Neural progenitor cell (in vitro differentiated cells): Measurements from ENCODE around the gene FHOD1. TPM values are rescaled to one million over a fixed set of nuclear protein-coding genes. Genes with fewer than 3 reads are reported as not detected.

ENCODE experiments used
- DNase-seq: peaks from one replicate; pipeline ENCODE4 v3.0.0-alpha.2; 2016; ENCODE audit warnings: low spot score
- H2AFZ ChIP-seq: fragments of 200-600 bp; sonication (generic); replicated peaks from 2 replicates; pipeline ENCODE4 v1.6.1; 2016; ENCODE audit warnings: antibody characterized with exemption
- H3F3A ChIP-seq: fragments of 200-600 bp; sonication (generic); 2 replicates; pipeline ENCODE4 v1.6.1; 2016; ENCODE audit warnings: antibody characterized with exemption, low read depth
- H3K27ac ChIP-seq: fragments of 200-600 bp; sonication (generic); 2 replicates; pipeline ENCODE4 v1.5.1; 2016; ENCODE audit warnings: mild to moderate bottlenecking
- H3K27me3 ChIP-seq: fragments of 200-600 bp; sonication (generic); 2 replicates; pipeline ENCODE4 v1.6.1; 2016; ENCODE audit warnings: mild to moderate bottlenecking, moderate library complexity
- H3K36me3 ChIP-seq: fragments of 200-600 bp; sonication (generic); 2 replicates; pipeline ENCODE4 v1.5.1; 2016
- H3K4me1 ChIP-seq: fragments of 200-600 bp; sonication (generic); 2 replicates; pipeline ENCODE4 v1.6.1; 2016; ENCODE audit warnings: mixed run types
- H3K4me2 ChIP-seq: fragments of 200-600 bp; sonication (generic); 2 replicates; pipeline ENCODE4 v1.6.1; 2016
- H3K4me3 ChIP-seq: fragments of 200-600 bp; sonication (generic); 2 replicates; pipeline ENCODE4 v1.5.1; 2016
- H3K79me2 ChIP-seq: fragments of 200-600 bp; sonication (generic); 2 replicates; pipeline ENCODE4 v1.6.1; 2016; ENCODE audit warnings: low read depth
- H3K9ac ChIP-seq: fragments of 200-600 bp; sonication (generic); 2 replicates; pipeline ENCODE4 v1.6.1; 2016
- H3K9me3 ChIP-seq: fragments of 200-600 bp; sonication (generic); 2 replicates; pipeline ENCODE4 v1.5.1; 2016; ENCODE audit warnings: low read depth
- H4K20me1 ChIP-seq: fragments of 200-600 bp; sonication (generic); 2 replicates; pipeline ENCODE4 v1.6.1; 2016; ENCODE audit warnings: low read depth
- H3K27ac Mint-ChIP-seq: 3 replicates; pipeline ENCODE4 v1.8.0; 2021; ENCODE audit warnings: mixed read lengths
- H3K27me3 Mint-ChIP-seq: 2 replicates; pipeline ENCODE4 v1.8.0; 2022; ENCODE audit warnings: low read depth, mild to moderate bottlenecking, inconsistent platforms, moderate library complexity, mixed read lengths; ENCODE audit not compliant: insufficient read depth
- H3K36me3 Mint-ChIP-seq: 3 replicates; pipeline ENCODE4 v1.8.0; 2021; ENCODE audit warnings: mixed read lengths
- H3K4me1 Mint-ChIP-seq: 3 replicates; pipeline ENCODE4 v1.8.0; 2021; ENCODE audit warnings: mixed read lengths
- H3K4me3 Mint-ChIP-seq: 3 replicates; pipeline ENCODE4 v1.8.0; 2021; ENCODE audit warnings: mild to moderate bottlenecking, moderate library complexity, mixed read lengths
- H3K9me3 Mint-ChIP-seq: 3 replicates; pipeline ENCODE4 v1.8.0; 2020; ENCODE audit warnings: mixed read lengths
- CTCF ChIP-seq: fragments of 200-600 bp; sonication (generic); IDR thresholded peaks from 2 replicates; pipeline ENCODE4 v1.5.1; 2017; ENCODE audit warnings: antibody characterized with exemption, mild to moderate bottlenecking
- EZH2 ChIP-seq: fragments of 200-600 bp; sonication (generic); IDR thresholded peaks from 2 replicates; pipeline ENCODE4 v1.6.1; 2017; ENCODE audit warnings: antibody characterized with exemption, mild to moderate bottlenecking, moderate library complexity
- EZH2phosphoT487 ChIP-seq: fragments of 200-600 bp; sonication (generic); IDR thresholded peaks from 2 replicates; pipeline ENCODE4 v1.6.1; 2017; ENCODE audit warnings: antibody characterized with exemption
- total RNA-seq: library from RNA; depleted of rRNA; stranded (reverse); fragments of >200 nt; gene quantifications from 2 replicates; pipeline ENCODE4 v1.2.3, GENCODE V29; 2015; ENCODE audit warnings: low replicate concordance

FHOD1 gene
- total RNA-seq, 1 donor from 2014 or later, result 5.5 TPM

DNA sequence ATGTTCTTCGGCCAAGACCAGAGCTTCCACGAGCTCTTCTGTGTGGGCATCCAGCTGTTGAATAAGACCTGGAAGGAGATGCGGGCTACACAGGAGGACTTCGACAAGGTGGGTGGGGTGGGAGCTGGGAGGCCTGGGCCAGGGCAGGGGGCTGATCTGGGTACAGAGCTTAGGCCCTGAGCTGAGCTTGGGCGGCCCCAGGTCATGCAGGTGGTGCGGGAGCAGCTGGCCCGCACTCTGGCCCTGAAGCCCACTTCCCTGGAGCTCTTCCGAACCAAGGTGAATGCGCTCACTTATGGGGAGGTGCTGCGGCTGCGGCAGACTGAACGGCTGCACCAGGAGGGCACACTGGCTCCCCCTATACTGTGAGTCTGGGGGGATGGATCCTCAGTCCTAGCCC is 44.9 kb downstream of the FHOD1 start:
- no peak overlapping the region for H3K4me2 ChIP-seq
- H2AFZ ChIP-seq, result no peak overlapping the region
- no peak overlapping the region for H3K9ac ChIP-seq
- Mint-ChIP-seq H3K27ac (no peak overlapping the region), H3K4me3 (no peak overlapping the region), H3K9me3 (no peaks in the 10 kb centered on the region), H3K36me3 (peaks cover 6% of the 10 kb centered on the region), H3K27me3 (peaks cover 8% of the 10 kb centered on the region), H3K4me1 (peaks cover 7% of the 10 kb centered on the region)
- no peaks in the 10 kb centered on the region for H3K36me3 ChIP-seq
- H4K20me1 ChIP-seq, result peaks cover 35% of the 10 kb centered on the region
- no peaks in the 10 kb centered on the region for H3K27me3 ChIP-seq
- H3K9me3 ChIP-seq, result no peaks in the 10 kb centered on the region
- no peak for DNase-seq
- H3F3A ChIP-seq, result peaks cover 34% of the 10 kb centered on the region
- TF ChIP-seq EZH2phosphoT487, result no peak
- TF ChIP-seq CTCF, result no peak
- TF ChIP-seq EZH2, result no peak
- no peaks in the 10 kb centered on the region for H3K79me2 ChIP-seq
- peaks cover 20% of the 10 kb centered on the region for H3K4me1 ChIP-seq
- no peak overlapping the region for H3K4me3 ChIP-seq
- H3K27ac ChIP-seq, result no peak overlapping the region

GRCh38 chr16:67201411-67202345 is 45.6 kb downstream of the FHOD1 start:
- Histone ChIP-seq H3K79me2 (no peaks in the 10 kb centered on the region), H3K27ac (no peak overlapping the region), H3K4me1 (peaks cover 12% of the 10 kb centered on the region), H2AFZ (no peak overlapping the region), H3K27me3 (no peaks in the 10 kb centered on the region), H3K9ac (no peak overlapping the region), H3K4me2 (no peak overlapping the region), H3F3A (peaks cover 28% of the 10 kb centered on the region), H3K9me3 (no peaks in the 10 kb centered on the region), H4K20me1 (peaks cover 31% of the 10 kb centered on the region), H3K4me3 (no peak overlapping the region), H3K36me3 (no peaks in the 10 kb centered on the region)
- no peak overlapping the region for H3K27ac Mint-ChIP-seq
- H3K27me3 Mint-ChIP-seq, result peaks cover 8% of the 10 kb centered on the region
- TF ChIP-seq CTCF (no peak), EZH2phosphoT487 (no peak), EZH2 (no peak)
- H3K4me3 Mint-ChIP-seq, result no peak overlapping the region
- DNase-seq, result no peak
- no peaks in the 10 kb centered on the region for H3K9me3 Mint-ChIP-seq
- H3K4me1 Mint-ChIP-seq, result peaks cover 3% of the 10 kb centered on the region
- peaks cover 8% of the 10 kb centered on the region for H3K36me3 Mint-ChIP-seq

- Mint-ChIP-seq H3K4me3 (no peak overlapping the region), H3K9me3 (no peaks in the 10 kb centered on the region), H3K4me1 (no peaks in the 10 kb centered on the region), H3K27me3 (peaks cover 8% of the 10 kb centered on the region), H3K36me3 (peaks cover 15% of the 10 kb centered on the region), H3K27ac (no peak overlapping the region)
- Histone ChIP-seq H3K9ac (no peak overlapping the region), H3K36me3 (no peaks in the 10 kb centered on the region), H3K27me3 (no peaks in the 10 kb centered on the region), H2AFZ (no peak overlapping the region), H3K9me3 (no peaks in the 10 kb centered on the region), H4K20me1 (peaks cover 32% of the 10 kb centered on the region), H3K4me2 (no peak overlapping the region), H3K4me3 (no peak overlapping the region), H3F3A (peaks cover 24% of the 10 kb centered on the region), H3K79me2 (no peaks in the 10 kb centered on the region), H3K27ac (no peak overlapping the region), H3K4me1 (peaks cover 7% of the 10 kb centered on the region)
- no peak for DNase-seq
- no peak for TF ChIP-seq CTCF
- TF ChIP-seq EZH2phosphoT487, result no peak
- no peak for TF ChIP-seq EZH2
Observed at GRCh38 chr16:67200491-67200890, 46.8 kb downstream of the FHOD1 start.
